T-helper 2 cell (primary cell): ENCODE results near the gene PLIN1.

Experiments
- DNase-seq, 5 experiments: peaks; one replicate each; pipeline versions ENCODE4 v3.0.0 to v3.0.0-alpha.2; 2012 to 2022

Gene PLIN1

GRCh38 chr15:89625716-89626115, 53.5 kb downstream of the PLIN1 start:
- no peak for DNase-seq

DNA sequence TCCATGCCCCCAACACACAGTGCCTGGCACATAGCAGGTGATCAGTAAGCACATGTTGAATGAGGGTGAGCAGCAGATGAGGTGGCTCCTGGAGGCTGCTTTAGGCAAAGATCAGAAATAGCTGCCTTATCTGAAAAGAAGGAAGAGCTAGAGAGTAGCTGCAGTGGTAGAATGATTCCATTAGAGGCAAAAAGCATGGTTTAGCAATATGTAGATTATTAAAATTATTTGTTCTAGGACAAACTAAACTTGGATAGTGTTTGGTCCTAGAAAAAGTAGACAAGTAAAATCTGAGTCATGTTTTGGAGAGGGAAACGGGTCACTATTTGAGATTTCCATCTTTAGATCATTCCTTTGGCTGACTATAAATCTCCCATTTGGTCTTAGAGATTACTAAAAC, 56.0 kb downstream of the PLIN1 start:
- DNase-seq, result no peak

DNA sequence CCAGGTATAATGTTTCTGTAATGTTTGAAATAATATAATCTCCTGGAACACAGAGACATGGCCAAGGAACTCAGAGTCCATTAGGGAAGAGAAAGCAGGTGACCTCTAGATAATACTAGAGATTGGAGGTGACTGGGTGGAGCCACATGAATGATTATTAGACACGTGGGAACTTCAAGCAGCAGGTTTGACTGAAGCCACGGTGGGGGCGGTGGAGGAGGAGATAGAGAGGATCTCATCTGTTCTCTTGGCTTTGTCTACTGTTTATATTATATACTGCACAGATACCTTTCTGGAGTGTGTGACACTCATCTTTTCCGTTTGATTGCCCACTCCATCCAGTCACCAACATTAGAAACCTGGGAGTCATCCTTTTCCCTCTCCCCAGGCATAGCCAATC, 57.6 kb downstream of the PLIN1 start:
- no peak for DNase-seq

GRCh38 chr15:89616228-89616627, 62.9 kb downstream of the PLIN1 start:
- DNase-seq, result no peak

- DNase-seq, result no peak
Observed at GRCh38 chr15:89615135-89615534, 64.0 kb downstream of the PLIN1 start.
